Stimulated activated CD4-positive, alpha-beta T cell treated with anti-CD3 and anti-CD28 coated beads, Interleukin-12 subunit alpha, Interleukin-12 subunit beta, amount 100 ng/mL, for 24 hours (primary cell): ENCODE data around the gene EMCN.
"Not testable (repeated sequence)": the region's sequence is repeated elsewhere in the genome, so short reads cannot be mapped to it uniquely, and the experiment has no call there.

ENCODE experiments used
- DNase-seq, 2 experiments: peaks; one replicate each; pipeline ENCODE4 v3.0.0-alpha.2; 2020; ENCODE audit warnings: low read depth in 2 of 2

Gene EMCN

DNA sequence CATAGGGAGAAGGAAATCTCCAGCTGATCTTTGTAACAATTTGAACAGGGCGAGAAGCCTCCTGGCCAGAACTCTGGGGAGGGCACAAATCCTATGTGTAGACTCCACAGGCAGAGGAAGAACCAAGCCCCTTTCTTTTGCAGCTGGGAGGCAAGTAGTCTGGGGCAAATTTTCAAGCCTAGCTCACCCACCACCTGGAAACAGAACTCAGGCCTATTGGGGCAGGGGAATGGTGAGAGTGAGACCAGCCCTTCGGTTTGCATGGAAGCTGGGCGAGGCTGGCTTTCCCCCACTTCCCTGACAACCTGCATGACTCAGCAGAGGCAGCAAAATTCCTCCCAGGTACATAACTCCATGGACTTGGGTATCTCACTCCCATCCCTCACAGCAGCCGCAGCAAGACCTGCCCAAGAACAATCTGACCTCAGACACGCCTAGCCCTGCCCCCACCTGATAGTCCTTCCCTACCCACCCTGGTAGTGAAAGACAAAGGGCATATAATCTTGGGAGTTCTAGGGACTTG, 138.2 kb downstream of the EMCN start:
- DNase-seq, result no peak

DNA sequence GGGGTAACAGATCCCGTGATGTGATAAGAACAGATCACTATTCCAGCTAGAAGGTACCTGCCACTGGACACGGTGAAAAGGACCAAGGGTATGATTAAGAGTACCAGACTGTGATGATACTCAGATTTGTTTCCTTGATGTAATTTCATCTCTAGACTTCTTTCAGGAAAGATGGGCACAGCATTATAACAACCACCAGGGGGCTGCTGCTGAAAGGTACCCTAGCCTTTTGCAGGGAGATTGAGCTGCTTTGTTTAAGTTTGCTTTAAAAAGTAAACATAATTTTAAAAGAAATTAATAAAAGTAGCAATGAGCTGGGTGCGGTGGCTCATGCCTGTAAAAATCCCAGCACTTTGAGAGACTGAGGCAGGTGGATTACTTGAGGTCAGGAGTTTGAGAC, 145.4 kb downstream of the EMCN start:
- DNase-seq, result no peak

DNA sequence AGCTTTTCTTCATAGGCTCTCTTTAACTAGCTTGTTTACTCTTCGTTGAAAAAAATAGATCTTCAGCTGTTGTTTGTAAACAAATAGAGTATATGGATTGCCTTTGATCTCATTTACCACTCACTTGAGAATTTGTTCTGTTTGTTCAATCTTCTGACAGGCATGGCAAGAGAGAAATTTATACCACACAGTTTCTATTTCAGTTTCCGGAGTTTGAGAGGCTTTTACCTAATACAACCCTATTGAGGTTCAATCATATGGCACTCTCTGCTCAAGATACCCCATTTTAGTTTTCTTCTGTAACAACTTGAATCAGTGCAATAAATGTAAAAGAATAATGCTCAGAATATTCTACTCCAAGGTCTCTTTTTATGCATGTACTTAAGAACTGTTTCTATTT, 148.0 kb downstream of the EMCN start:
- no peak for DNase-seq

DNA sequence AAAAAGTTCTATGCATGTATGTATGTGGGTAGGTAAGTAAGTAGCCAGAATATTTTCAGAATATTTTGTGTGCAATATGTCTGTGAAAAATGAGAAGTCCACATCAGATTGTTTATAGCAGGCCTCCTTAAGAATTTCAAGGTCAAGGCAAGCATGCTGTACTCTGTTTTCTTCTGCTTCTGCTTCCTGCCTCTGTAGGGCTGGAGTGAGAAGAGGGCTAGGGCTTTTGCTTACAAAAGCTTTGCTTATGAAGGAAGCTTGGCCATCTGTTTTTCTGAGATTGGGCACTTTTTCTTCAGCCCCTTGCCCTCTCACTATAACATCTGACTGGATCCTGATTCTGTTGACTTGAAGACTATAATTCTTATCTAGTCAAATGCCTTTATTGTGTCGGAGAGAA, 150.4 kb downstream of the EMCN start:
- DNase-seq, result no peak

DNA sequence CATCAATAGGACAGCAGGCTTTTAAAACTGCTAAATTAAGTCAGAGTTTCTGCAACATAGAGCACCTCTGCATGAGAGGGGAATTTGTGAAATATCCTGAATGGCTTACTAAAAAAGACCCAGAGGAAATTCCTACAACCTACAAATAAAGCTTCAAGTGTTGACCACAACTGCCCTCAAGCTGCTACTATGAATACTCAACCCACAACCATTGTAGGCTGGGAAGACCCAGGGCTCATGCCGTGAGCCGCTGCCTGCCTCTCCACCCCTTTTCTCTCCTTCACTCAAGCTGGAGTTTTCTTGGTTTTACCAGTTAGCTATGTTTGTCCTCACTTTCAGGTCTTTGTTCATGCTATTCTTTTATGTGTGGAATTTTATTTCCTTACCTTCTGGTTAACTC, 151.6 kb downstream of the EMCN start:
- DNase-seq, result no peak

DNA sequence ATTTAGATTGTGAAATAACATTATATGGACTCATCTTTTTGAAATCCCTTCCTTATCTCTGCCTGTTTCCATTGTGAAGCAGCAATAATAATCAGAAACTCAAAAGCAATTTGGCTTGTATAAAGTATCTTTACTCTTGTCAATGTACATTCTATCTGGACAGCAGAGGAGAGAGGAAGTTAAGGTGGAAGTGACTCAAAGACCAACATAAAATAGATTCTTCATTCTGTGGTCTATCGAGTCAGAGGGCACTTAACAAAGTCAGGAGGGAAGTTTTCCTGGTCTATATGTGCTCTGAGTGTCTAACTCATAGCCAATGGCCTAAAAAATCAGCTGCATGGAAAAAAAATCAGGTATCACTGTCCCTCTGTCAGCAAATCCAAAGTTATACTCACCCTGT, 155.5 kb downstream of the EMCN start:
- DNase-seq, result no peak

DNA sequence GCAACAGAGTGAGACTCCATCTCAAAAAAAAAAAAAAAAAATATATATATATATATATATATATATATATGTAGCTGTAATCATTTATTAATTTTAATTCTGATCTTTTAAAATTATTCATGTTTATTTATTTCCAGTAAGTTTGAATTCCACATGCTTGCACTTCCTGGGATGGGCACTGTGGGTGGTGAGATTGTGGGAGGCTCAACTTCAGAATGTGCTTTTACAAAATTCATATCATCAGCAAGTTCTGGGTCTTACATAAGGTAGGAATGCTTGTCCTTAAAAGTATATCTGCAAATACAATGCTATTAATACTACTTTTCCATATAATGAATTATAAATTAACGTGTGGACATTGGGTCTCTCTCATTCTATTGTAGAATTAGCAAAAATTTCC, 156.5 kb downstream of the EMCN start:
- no peak for DNase-seq

DNA sequence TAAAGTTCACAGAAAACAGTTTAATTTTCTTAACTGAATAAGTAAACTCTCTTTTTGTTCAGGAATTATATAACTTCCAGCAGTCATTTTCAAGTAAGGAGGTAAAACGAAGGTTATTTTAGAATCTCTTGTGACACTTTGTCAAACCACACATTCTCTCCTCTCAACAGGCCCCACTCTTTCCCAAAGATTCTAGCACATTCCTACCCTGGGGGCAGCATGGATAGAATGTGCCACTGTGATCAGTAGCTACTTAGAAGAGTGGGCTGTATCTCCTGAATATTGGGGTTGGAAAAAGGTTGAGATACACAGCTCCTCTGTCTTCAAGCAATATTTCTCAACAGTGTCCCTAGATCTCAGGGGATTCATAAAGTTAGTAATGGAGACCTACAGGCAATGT, 157.6 kb downstream of the EMCN start:
- no peak for DNase-seq

DNA sequence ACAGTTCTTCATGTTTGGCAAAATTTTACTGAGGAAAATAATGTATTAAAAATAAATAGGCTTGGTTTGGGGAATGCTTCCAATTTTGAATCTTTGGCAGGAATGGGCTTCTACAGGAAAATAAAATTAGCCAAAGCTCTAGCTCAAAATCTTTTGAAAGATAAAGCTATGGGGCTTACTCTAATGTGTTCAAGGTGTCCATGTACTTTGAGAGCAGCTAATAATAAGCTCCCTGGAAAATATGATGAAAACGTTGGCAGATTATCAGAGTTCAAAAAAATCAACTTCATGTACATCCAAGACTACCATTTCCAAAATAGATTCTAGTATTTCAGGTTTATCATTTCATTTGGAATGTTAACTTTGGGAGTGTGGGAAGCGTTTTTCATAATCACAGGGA, 158.4 kb downstream of the EMCN start:
- DNase-seq, result no peak

DNA sequence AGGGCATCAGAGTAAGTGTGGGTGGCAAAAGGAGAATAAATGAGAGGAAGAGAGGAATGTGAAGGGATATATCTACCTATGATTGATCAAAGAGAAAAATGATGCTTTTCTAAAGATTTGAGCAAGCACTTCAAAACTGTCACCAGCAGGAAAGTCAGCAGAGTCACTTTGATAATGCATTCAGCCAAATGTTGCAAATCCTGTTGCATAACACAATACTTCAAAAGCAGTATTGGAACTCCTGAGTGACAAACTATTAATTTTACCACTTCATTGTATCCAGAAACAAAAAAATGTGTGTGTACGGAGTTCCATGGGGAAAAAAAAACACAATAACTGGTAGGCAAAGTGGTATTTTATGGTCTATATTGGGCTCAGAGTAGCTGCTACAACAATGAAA, 160.3 kb downstream of the EMCN start:
- no peak for DNase-seq

DNA sequence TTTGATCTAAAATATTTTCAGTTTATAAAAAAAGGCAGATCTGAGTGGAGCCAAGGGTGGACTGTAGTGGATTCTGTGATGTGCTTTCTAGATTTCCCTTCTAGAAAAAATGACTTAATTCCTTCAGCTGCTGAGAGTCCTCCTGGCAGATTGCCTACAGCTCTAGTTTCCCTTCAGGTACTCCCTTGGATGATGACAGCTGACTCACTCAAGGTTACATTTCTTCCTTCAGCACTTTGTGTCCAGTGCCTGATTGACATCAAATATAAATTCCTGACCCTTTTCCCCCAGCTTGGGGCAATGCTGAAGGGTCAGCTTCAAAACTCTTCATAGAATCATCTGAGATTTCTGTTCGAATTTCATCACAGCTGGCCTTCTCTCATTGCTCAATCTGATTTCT, 161.7 kb downstream of the EMCN start:
- DNase-seq, result no peak

DNA sequence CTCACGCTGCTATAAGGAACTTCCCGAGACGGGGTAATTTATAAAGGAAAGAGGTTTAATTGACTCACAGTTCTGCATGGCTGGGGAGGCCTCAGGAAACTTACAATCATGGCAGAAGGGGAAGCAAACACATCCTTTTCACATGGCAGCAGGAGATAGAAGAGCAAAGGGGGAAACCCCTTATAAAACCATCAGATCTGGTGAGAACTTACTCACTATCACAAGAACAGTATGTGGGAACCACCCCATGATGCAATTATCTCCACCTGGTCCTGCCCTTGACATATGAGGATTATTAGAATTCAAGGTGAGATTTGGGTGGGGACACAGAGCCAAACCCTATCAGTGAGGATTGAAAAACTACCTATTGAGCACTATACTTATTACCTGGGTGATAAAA, 165.5 kb downstream of the EMCN start:
- not testable (repeated sequence) for DNase-seq

DNA sequence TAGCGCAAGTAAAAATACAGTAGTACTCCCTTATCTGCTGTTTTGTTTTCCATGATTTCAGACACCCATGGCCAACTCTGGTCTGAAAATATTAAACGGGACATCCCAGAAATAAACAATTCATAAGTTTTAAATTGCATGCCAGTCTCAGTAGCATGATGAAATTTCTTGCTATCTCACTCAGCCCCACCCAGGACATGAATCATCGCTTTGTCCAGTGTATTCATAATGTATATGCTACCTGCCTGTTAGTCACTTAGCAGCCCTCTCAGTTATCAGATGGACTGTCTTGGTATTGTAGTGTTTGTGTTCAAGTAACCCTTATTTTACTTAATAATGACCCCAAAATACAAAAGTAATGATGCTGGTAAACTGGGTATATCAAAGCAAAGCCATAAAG, 169.3 kb downstream of the EMCN start:
- DNase-seq, result no peak

DNA sequence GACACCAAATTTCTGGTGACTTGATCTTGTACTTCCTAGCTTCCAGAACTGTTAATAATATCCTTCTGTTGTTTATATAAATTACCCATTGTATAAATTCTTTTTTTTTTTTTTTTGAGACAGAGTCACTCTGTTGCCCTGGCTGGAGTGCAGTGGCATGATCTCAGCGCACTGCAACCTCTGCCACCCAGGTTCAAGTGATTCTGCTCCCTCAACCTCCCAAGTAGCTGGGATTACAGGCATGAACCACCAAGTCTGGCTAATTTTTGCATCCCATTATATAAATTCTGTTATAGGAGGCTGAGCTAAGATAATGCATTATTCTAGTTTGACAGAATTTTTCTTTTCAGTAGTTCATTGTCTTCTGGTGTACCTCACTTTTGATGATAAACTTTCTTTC, 170.6 kb downstream of the EMCN start:
- no peak for DNase-seq

DNA sequence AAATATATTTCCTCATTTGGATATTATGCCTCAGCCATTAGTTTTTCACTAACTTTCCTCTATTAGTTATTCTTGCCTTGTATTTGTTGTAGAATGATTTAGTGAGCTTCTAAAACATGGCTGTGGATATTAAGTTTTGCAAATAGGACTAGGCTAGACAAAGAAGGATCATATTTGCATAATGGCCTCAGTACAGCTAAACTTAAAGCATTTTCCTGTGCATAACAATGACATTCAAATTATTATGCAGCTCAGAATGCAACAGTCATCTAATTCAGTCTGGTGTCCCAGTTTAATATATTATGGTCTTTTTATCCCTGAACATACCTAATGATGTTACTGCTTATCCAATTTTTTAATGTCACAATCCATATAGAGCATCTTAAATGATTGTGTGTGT, 172.2 kb downstream of the EMCN start:
- no peak for DNase-seq
